ENCODE data around the gene PDCD1. TPM values are rescaled to one million over a fixed set of nuclear protein-coding genes. Genes with fewer than 3 reads are reported as not detected.

The PDCD1 gene
- total and polyA plus RNA-seq, 10 of the 15 experiments (the other 5 are each of a cell fraction or from before 2014, with no cell fraction given) = 0.62 to 6.4 (median 2.9) TPM; not detected in 2

- no peaks in the 10 kb centered on the region for H3K79me2 ChIP-seq (ENCODE audit: control insufficient read depth, insufficient read depth, low read length)
- CTCF ChIA-PET = interaction anchor here (1.0 kb wide), 2 partner anchors 25 to 65 kb away, joined by 3 read pairs; no protein-coding TSS in a partner anchor
- H3K27me3 ChIP-seq (replicated peaks in 1 of 2; ENCODE audit: control insufficient read depth in 2 of 2, insufficient read depth in 2 of 2, low read length in 1 of 2) = no peaks in the 10 kb centered on the region
- no peaks in the 10 kb centered on the region for H4K20me1 ChIP-seq (ENCODE audit: control insufficient read depth, insufficient read depth)
- SMC1A ChIA-PET (ENCODE audit: uncharacterized antibody, unreplicated experiment) = interaction anchor here (0.7 to 0.9 kb wide), 3 partner anchors 23 to 38 kb away, joined by 3 read pairs; no protein-coding TSS in a partner anchor
- in situ Hi-C loops (cut with MboI) (no loop called here), intact Hi-C loops (cut with micrococcal nuclease; ENCODE audit: unreplicated experiment) (no loop called here)
- POLR2A ChIA-PET = no interaction called here
- H3K4me1 ChIP-seq (ENCODE audit: control insufficient read depth, insufficient read depth, low read length) = peaks cover 7% of the 10 kb centered on the region
- DNase-seq (ENCODE audit: low read depth, low spot score) (peak; percentile 20), ATAC-seq (peak; percentile 75), FAIRE-seq (no peak)
- H3K9ac ChIP-seq (ENCODE audit: control insufficient read depth, insufficient read depth, low read length) = no peak overlapping the region
- H3K36me3 ChIP-seq (ENCODE audit: control insufficient read depth in 2 of 2, insufficient read depth in 2 of 2, low read length in 1 of 2) = no peaks in the 10 kb centered on the region
- no peak overlapping the region for H3K4me2 ChIP-seq (ENCODE audit: control insufficient read depth, insufficient read depth)
- WGBS (ENCODE audit: insufficient coverage, insufficient replicate concordance, low lambda C conversion rate, missing lambda C conversion rate) = 18% methylated on average over 20 of the region's 20 CpGs
- no TSS peak for BruUV-seq (replicated peaks)
- RAD21 ChIA-PET (ENCODE audit: unreplicated experiment) = interaction anchor here (1.9 kb wide), 1 partner anchor 18 kb away, joined by 4 read pairs; no protein-coding TSS in a partner anchor
- H2AFZ ChIP-seq (ENCODE audit: control insufficient read depth, low read depth, low read length) = no peak overlapping the region
- H3K9me3 ChIP-seq (replicated peaks; ENCODE audit: control insufficient read depth, insufficient read depth, low read length) = no peaks in the 10 kb centered on the region; the same call in 2 of the 3 replicates
- no peak overlapping the region for H3K27ac ChIP-seq (ENCODE audit: control insufficient read depth, insufficient read depth)
- H3K4me3 ChIP-seq = no peak overlapping the region
- TF ChIP-seq, protein P1, sequence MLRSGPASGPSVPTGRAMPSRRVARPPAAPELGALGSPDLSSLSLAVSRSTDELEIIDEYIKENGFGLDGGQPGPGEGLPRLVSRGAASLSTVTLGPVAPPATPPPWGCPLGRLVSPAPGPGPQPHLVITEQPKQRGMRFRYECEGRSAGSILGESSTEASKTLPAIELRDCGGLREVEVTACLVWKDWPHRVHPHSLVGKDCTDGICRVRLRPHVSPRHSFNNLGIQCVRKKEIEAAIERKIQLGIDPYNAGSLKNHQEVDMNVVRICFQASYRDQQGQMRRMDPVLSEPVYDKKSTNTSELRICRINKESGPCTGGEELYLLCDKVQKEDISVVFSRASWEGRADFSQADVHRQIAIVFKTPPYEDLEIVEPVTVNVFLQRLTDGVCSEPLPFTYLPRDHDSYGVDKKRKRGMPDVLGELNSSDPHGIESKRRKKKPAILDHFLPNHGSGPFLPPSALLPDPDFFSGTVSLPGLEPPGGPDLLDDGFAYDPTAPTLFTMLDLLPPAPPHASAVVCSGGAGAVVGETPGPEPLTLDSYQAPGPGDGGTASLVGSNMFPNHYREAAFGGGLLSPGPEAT (IDR thresholded peaks at IDR 0.05; ENCODE audit: low read depth) = peak; percentile 49; the same call in 1 of the 2 replicates
- TF ChIP-seq KLF5 (IDR thresholded peaks at IDR 0.05; ENCODE audit: partially characterized antibody) (no peak), POLR2AphosphoS2 (IDR thresholded peaks at IDR 0.05; ENCODE audit: low read depth, low read length) (no peak), POU2F2 (IDR thresholded peaks at IDR 0.05; ENCODE audit: borderline replicate concordance, low read depth, low read length) (peak; percentile 62; the same call in 2 of the 3 replicates), SP1 (IDR thresholded peaks at IDR 0.05; ENCODE audit: low read depth, low read length) (peak; percentile 81), CEBPB (IDR thresholded peaks at IDR 0.05; ENCODE audit: borderline replicate concordance in 1 of 2, low read depth in 2 of 2, low read length in 2 of 2) (no peak), YY1 (IDR thresholded peaks at IDR 0.05; ENCODE audit: low read depth, low read length) (no peak), ZBTB33 (IDR thresholded peaks at IDR 0.05) (no peak), CBX3 (IDR thresholded peaks at IDR 0.05; ENCODE audit: borderline replicate concordance, low read depth) (no peak), MEF2A (IDR thresholded peaks at IDR 0.05; ENCODE audit: insufficient read depth, low read depth, low read length) (no peak), NFYB (IDR thresholded peaks at IDR 0.05; ENCODE audit: insufficient read depth, low read depth, low read length) (no peak), TCF3 (IDR thresholded peaks at IDR 0.05; ENCODE audit: borderline replicate concordance, insufficient read depth, low read depth, low read length) (peak; percentile 86)
- TF ChIP-seq, protein P2, sequence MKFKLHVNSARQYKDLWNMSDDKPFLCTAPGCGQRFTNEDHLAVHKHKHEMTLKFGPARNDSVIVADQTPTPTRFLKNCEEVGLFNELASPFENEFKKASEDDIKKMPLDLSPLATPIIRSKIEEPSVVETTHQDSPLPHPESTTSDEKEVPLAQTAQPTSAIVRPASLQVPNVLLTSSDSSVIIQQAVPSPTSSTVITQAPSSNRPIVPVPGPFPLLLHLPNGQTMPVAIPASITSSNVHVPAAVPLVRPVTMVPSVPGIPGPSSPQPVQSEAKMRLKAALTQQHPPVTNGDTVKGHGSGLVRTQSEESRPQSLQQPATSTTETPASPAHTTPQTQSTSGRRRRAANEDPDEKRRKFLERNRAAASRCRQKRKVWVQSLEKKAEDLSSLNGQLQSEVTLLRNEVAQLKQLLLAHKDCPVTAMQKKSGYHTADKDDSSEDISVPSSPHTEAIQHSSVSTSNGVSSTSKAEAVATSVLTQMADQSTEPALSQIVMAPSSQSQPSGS (IDR thresholded peaks at IDR 0.05; ENCODE audit: low read length) = no peak
- TF ChIP-seq, protein P3, sequence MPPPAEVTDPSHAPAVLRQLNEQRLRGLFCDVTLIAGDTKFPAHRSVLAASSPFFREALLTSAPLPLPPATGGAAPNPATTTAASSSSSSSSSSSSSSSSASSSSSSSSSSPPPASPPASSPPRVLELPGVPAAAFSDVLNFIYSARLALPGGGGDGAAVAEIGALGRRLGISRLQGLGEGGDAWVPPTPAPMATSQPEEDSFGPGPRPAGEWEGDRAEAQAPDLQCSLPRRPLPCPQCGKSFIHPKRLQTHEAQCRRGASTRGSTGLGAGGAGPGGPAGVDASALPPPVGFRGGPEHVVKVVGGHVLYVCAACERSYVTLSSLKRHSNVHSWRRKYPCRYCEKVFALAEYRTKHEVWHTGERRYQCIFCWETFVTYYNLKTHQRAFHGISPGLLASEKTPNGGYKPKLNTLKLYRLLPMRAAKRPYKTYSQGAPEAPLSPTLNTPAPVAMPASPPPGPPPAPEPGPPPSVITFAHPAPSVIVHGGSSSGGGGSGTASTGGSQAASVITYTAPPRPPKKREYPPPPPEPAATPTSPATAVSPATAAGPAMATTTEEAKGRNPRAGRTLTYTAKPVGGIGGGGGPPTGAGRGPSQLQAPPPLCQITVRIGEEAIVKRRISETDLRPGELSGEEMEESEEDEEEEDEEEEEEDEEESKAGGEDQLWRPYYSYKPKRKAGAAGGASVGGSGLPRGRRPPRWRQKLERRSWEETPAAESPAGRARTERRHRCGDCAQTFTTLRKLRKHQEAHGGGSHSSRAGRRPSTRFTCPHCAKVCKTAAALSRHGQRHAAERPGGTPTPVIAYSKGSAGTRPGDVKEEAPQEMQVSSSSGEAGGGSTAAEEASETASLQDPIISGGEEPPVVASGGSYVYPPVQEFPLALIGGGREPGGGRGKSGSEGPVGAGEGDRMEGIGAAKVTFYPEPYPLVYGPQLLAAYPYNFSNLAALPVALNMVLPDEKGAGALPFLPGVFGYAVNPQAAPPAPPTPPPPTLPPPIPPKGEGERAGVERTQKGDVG (CRISPR knock-in tag; IDR thresholded peaks at IDR 0.05) = no peak
Observed at GRCh38 chr2:241813644-241814392, 44.9 kb downstream of the PDCD1 start.
